Effector memory CD8-positive, alpha-beta T cell (primary cell): ENCODE data around the gene ADAM33.

ENCODE experiments used
- ATAC-seq: fragments of 150-1000 bp; cut with Tn5 transposase; replicated peaks from 2 replicates; pipeline ENCODE4 v1.10.0; 2021; ENCODE audit warnings: mild to moderate bottlenecking, moderate library complexity
- DNase-seq, 3 experiments: peaks; one replicate each; pipeline ENCODE4 v3.0.0; 2021
- H3K27ac Mint-ChIP-seq, 2 donors: one replicate each; pipeline ENCODE4 v1.8.0; 2022; ENCODE audit warnings: mild to moderate bottlenecking in 2 of 2, mixed read lengths in 2 of 2, moderate library complexity in 2 of 2
- H3K27me3 Mint-ChIP-seq, 2 donors: one replicate each; pipeline ENCODE4 v1.8.0; 2022; ENCODE audit warnings: mixed read lengths in 2 of 2
- H3K36me3 Mint-ChIP-seq: one replicate; pipeline ENCODE4 v1.8.0; 2022; ENCODE audit warnings: mild to moderate bottlenecking, moderate library complexity, mixed read lengths; ENCODE audit not compliant: insufficient read depth
- H3K4me1 Mint-ChIP-seq, 2 donors: one replicate each; pipeline ENCODE4 v1.8.0; 2022; ENCODE audit warnings: low read depth in 2 of 2, mixed read lengths in 2 of 2
- H3K4me3 Mint-ChIP-seq, 2 donors: one replicate each; pipeline ENCODE4 v1.8.0; 2022; ENCODE audit warnings: mild to moderate bottlenecking in 2 of 2, mixed read lengths in 2 of 2, moderate library complexity in 2 of 2
- H3K9me3 Mint-ChIP-seq, 2 donors: one replicate each; pipeline ENCODE4 v1.8.0; 2022; ENCODE audit warnings: mixed read lengths in 2 of 2

Gene ADAM33

GRCh38 chr20:3691306-3691705, 9.5 kb upstream of the ADAM33 start:
- Mint-ChIP-seq H3K27ac (no peak overlapping the region), H3K36me3 (no peaks in the 10 kb centered on the region), H3K9me3 (no peaks in the 10 kb centered on the region), H3K4me1 (peaks cover 0 to 6% of the 10 kb centered on the region in 2 donors), H3K4me3 (no peak overlapping the region), H3K27me3 (peaks cover 11 to 21% of the 10 kb centered on the region in 2 donors)
- ATAC-seq (no peak), DNase-seq (no peak)

GRCh38 chr20:3690413-3690812, 8.6 kb upstream of the ADAM33 start:
- Mint-ChIP-seq H3K9me3 (no peaks in the 10 kb centered on the region), H3K27me3 (peaks cover 12 to 30% of the 10 kb centered on the region in 2 donors), H3K4me3 (no peak overlapping the region), H3K27ac (no peak overlapping the region), H3K36me3 (no peaks in the 10 kb centered on the region), H3K4me1 (peaks cover 0 to 6% of the 10 kb centered on the region in 2 donors)
- DNase-seq (no peak), ATAC-seq (no peak)

GRCh38 chr20:3689978-3690377, 8.2 kb upstream of the ADAM33 start:
- Mint-ChIP-seq H3K27me3 (peaks cover 12 to 35% of the 10 kb centered on the region in 2 donors), H3K4me1 (peaks cover 0 to 6% of the 10 kb centered on the region in 2 donors)
- ATAC-seq: no peak

GRCh38 chr20:3687655-3688054, 5.8 kb upstream of the ADAM33 start:
- H3K4me1 Mint-ChIP-seq: peaks cover 0 to 6% of the 10 kb centered on the region in 2 donors
- H3K9me3 Mint-ChIP-seq: no peaks in the 10 kb centered on the region
- DNase-seq (no peak), ATAC-seq (no peak)
- H3K36me3 Mint-ChIP-seq: no peaks in the 10 kb centered on the region
- H3K27ac Mint-ChIP-seq: no peak overlapping the region
- peaks cover 28 to 57% of the 10 kb centered on the region in 2 donors for H3K27me3 Mint-ChIP-seq
- H3K4me3 Mint-ChIP-seq: no peak overlapping the region

More at GRCh38 chr20:3689978-3690377, 8.2 kb upstream of the ADAM33 start:
- H3K27ac Mint-ChIP-seq: no peak overlapping the region
- H3K9me3 Mint-ChIP-seq: no peaks in the 10 kb centered on the region
- no peak overlapping the region for H3K4me3 Mint-ChIP-seq
- no peak for DNase-seq
- H3K36me3 Mint-ChIP-seq: no peaks in the 10 kb centered on the region

GRCh38 chr20:3686867-3687321, 5.1 kb upstream of the ADAM33 start:
- no peaks in the 10 kb centered on the region for H3K9me3 Mint-ChIP-seq
- H3K27ac Mint-ChIP-seq: no peak overlapping the region
- DNase-seq (no peak), ATAC-seq (no peak)
- no peaks in the 10 kb centered on the region for H3K36me3 Mint-ChIP-seq
- H3K27me3 Mint-ChIP-seq: peaks cover 32 to 57% of the 10 kb centered on the region in 2 donors
- no peak overlapping the region for H3K4me3 Mint-ChIP-seq
- H3K4me1 Mint-ChIP-seq: peaks cover 0 to 6% of the 10 kb centered on the region in 2 donors

- no peak for DNase-seq
- Mint-ChIP-seq H3K4me3 (no peak overlapping the region), H3K9me3 (no peaks in the 10 kb centered on the region), H3K27me3 (peaks cover 33 to 61% of the 10 kb centered on the region in 2 donors), H3K27ac (no peak overlapping the region), H3K36me3 (no peaks in the 10 kb centered on the region), H3K4me1 (peaks cover 0 to 6% of the 10 kb centered on the region in 2 donors)
- ATAC-seq: no peak
These were observed 4.6 kb upstream of the ADAM33 start for GRCh38 chr20:3686421-3686820.

GRCh38 chr20:3685341-3685740, 3.5 kb upstream of the ADAM33 start:
- Mint-ChIP-seq H3K4me3 (no peak overlapping the region), H3K4me1 (peaks cover 0 to 10% of the 10 kb centered on the region in 2 donors), H3K36me3 (no peaks in the 10 kb centered on the region), H3K27me3 (peaks cover 44 to 72% of the 10 kb centered on the region in 2 donors), H3K27ac (no peak overlapping the region), H3K9me3 (no peaks in the 10 kb centered on the region)
- DNase-seq: no peak
- no peak for ATAC-seq

GRCh38 chr20:3681352-3681930, 369 bp downstream of the ADAM33 start:
- ATAC-seq (no peak), DNase-seq (no peak)
- Mint-ChIP-seq H3K27me3 (peaks cover 68 to 91% of the 10 kb centered on the region in 2 donors), H3K9me3 (no peaks in the 10 kb centered on the region), H3K36me3 (no peaks in the 10 kb centered on the region), H3K27ac (no peak overlapping the region), H3K4me1 (peaks cover 4 to 8% of the 10 kb centered on the region in 2 donors), H3K4me3 (peak overlapping the region in 1 of 2 donors; percentile 30)

GRCh38 chr20:3680701-3681351, 984 bp downstream of the ADAM33 start:
- no peaks in the 10 kb centered on the region for H3K36me3 Mint-ChIP-seq
- H3K27me3 Mint-ChIP-seq: peaks cover 67 to 91% of the 10 kb centered on the region in 2 donors
- H3K27ac Mint-ChIP-seq: no peak overlapping the region
- ATAC-seq (no peak), DNase-seq (no peak)
- H3K9me3 Mint-ChIP-seq: no peaks in the 10 kb centered on the region
- H3K4me3 Mint-ChIP-seq: peak overlapping the region in 1 of 2 donors; percentile 30
- H3K4me1 Mint-ChIP-seq: peaks cover 5 to 10% of the 10 kb centered on the region in 2 donors

GRCh38 chr20:3679749-3680700, 1.8 kb downstream of the ADAM33 start:
- Mint-ChIP-seq H3K27me3 (peaks cover 75 to 91% of the 10 kb centered on the region in 2 donors), H3K4me1 (peaks cover 5 to 10% of the 10 kb centered on the region in 2 donors), H3K27ac (no peak overlapping the region), H3K9me3 (no peaks in the 10 kb centered on the region), H3K4me3 (no peak overlapping the region), H3K36me3 (no peaks in the 10 kb centered on the region)
- DNase-seq (no peak), ATAC-seq (no peak)

- ATAC-seq (no peak), DNase-seq (no peak)
- H3K36me3 Mint-ChIP-seq: no peaks in the 10 kb centered on the region
- H3K27ac Mint-ChIP-seq: no peak overlapping the region
- H3K27me3 Mint-ChIP-seq: peaks cover 79 to 91% of the 10 kb centered on the region in 2 donors
- peaks cover 5 to 10% of the 10 kb centered on the region in 2 donors for H3K4me1 Mint-ChIP-seq
- H3K4me3 Mint-ChIP-seq: no peak overlapping the region
- no peaks in the 10 kb centered on the region for H3K9me3 Mint-ChIP-seq
These were observed 2.7 kb downstream of the ADAM33 start for GRCh38 chr20:3678856-3679720.

- Mint-ChIP-seq H3K9me3 (no peaks in the 10 kb centered on the region), H3K36me3 (no peaks in the 10 kb centered on the region), H3K27ac (no peak overlapping the region), H3K4me1 (peaks cover 5 to 10% of the 10 kb centered on the region in 2 donors), H3K27me3 (peaks cover 77 to 85% of the 10 kb centered on the region in 2 donors), H3K4me3 (no peak overlapping the region)
- ATAC-seq: no peak
- no peak for DNase-seq
These were observed 3.6 kb downstream of the ADAM33 start for GRCh38 chr20:3678198-3678597.
